Measurements from ENCODE around the gene NOC4L.
"Not testable (repeated sequence)": the region's sequence is repeated elsewhere in the genome, so short reads cannot be mapped to it uniquely, and the experiment has no call there.

Gene NOC4L

DNA sequence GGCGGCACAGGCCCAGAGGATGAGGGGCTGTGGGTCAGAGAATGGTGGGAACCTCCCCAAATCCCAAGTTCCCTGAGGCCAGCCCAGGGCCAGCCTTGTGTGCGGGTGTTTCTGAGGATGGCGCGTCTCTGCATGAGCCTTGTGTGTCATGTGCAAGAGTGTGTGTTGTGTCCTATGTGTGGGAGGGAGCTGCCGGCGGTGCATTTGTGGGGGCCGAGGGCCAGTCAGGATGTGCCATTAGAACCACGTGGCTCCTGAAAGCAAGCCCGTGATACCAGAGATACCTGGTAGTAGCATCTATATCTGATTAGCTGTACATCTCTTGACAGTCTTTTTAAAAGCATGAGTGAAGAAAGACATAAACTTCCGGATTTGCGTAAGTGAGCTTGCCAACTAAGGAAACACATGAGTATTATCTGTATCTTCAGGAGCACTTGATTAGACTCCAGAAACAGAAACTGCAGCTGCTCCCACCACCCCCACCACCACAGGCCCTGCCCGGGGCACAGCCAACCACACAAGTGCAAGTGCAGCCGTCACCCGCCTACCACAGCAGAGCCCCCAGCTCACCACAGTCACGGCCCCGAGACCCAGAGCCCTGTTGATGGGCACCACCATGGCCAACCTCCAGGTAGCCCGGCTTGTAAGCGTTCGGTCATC, 19.4 kb upstream of the NOC4L start:
- no peak for DNase-seq

DNA sequence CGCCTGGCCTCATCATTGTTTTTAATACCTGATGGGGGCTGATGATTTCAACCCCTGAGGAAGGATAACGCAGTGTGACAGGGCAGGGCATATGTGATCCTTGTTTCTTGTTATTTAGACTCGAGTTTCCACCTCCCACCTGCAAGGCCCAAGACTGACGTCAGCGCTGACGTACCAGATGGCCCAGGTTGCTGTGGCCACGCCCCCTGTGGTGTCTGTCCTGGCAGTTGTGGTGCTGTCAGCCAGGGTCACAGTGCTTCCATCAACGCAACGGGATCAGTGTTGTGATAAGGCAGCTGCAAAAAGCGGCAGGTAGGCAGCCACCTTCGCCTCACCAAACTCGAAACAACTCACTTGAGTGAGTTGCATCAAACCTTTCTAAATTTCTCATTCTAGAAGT, 18.5 kb upstream of the NOC4L start:
- no peak for DNase-seq

DNA sequence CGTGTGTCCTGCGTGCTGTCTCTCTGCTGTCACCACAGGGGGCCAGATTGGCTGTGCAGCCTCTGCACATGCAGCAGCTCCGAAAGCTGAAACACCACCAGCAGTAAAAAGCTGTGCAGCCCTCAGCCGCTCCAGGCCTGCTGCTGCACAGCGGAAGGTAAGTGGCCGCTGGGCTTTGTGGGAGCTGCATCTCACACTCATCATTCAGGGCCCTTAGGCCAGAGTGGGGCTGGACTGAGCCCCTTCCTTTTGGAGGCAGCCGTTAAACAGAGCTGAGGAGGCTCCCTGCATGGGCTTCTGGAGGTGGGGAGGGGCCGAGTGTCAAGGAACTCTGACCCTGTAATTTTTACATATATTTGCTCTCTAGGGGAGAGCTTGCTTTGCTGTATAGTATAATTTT, 17.2 kb upstream of the NOC4L start:
- no peak for DNase-seq

DNA sequence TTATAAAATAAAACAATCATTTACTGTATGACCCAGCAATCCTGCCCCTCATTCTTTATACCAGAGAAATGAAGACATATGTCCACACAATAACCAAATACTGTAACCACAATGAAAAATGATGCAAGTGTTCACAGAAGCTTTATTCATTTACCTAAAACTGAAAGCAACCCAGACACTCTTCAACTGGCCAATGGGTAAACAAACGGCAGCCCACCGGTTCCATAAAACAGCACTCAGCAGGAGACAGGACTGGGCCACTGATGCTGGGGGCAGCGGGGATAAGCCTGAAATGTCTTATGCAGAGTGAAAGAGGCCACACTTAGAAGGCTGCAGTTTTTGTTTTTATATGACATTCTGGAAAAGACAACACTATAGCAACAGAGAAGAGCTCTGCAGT, 15.2 kb upstream of the NOC4L start:
- DNase-seq: no peak

DNA sequence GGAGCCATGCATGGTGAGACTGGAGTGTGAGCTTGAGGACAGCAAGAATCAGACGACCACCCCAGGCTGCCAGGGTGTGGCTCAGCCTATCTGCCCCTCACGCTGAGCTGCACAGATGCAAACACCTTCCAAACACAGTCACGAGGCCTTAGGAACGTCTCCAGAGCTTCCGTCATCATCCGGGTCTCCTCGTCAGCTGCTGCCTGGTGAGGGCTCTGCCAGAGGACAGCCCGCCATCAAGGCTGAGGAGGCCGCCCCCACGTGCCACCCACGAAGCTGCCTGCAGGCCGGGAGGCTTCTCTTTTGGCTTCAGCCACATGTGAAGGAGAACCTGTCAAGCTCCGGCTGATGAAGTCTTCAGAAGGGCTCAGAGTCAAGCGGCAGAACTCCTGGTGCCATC, 13.6 kb upstream of the NOC4L start:
- DNase-seq: no peak

DNA sequence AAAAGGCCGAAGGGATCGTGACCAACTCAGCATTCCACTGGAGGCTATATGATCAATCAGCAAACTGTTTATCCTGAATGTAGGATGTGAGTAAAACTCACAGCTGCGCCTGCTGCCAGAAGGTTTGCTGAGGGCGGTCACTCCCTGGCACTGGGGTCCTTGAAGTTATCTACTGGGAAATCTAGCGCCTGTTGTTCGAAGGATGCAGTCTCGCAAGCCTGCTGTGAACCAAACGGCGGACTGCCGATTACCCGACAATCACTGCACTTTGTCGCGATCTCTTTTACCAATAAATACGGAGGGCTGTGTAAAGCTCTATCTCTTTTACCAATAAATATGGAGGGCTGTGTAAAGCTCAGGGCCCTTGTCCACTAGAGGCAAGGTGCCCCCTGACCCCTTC, 13.0 kb upstream of the NOC4L start:
- DNase-seq: no peak

DNA sequence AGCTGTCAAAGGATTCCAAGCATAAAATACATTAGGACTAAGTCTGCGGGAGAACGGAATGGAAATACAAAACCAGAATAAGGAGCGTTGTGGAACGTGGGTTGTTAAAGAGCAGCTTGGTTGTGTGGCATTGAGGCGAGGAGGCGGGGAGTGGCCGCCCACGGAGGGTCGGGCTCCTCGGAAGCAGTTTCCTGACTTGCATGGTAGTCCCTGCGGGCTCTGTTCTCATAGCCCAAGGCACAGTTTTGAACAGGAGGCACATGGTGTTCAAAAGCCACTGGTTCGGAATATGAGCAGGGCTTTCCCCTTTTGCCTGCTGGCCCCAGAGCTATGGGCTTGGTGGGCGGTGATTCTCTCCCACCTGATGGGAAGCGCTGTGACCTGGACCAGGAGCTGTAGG, 12.3 kb upstream of the NOC4L start:
- DNase-seq: no peak

DNA sequence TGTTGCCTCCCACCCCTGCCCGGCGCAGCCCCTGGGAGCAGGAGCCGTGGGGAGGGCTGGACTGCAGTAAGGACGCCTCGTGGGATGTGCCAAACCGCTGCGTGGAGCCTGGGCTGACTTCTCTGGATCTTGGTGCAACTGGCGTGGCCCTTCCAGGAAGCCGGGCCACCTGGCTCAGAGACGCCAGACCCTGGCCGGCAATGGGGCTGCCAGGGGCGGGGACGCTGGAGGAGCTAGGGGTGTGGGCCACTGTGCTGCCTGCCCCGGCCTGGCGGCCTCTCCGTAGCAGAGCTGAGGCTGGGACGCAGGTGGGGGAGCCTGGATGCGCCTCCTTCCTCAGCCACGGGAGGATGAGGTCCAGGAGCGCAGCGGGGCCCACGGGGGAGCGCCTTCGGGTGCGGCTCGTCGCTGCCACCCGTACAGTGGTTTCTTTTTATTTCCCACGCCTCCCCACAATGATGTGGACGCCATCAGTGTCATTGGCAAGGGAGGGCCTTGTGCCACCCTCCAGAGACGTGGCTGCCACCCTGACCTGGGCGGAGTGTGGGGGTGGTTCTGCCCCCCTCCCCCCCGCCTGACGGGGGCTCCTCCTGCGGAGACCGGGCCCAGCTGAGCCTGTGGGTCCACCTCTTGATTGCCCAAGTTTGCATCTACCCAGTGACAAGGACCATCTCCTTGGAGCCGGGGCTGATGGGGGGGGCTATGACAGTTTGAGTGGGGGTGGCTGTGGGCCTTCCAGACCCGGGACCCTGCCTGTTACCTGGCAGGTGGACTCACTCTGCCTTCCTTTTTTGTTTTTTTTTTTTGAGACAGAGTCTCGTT, 11.4 kb upstream of the NOC4L start:
- DNase-seq: no peak

DNA sequence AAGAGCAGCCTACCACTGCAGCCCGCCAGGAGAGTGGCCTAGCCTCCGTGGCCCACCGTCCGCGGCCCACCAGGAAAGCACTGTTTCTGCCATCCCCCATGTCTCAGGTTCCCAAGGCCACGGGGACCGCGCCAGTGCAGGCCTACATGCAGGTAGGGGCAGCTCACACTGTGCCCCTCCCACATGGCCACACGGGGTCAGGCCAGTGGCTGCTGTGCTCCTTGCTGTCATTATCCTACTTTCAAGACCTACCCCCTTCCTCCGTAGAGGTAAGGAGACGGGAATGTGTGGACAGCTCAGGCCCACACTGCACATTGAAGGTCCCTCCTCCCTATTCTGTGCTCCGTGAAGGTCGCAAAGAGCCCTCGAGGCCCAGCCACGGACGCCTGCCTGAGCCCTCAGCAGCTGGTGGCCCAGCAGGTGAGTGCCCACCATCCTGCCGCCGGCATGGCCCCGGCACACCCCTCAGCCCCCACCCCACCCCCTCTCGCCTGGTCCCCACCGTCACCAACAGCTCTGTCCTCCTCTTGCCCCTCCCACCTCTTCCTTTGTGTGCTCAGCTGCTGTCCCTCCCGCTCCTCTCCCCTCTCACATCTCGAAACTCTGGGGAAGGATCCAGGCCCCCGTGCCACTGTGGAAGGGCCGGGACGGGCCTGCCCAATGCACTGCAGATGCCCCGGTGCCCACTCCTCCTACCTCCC, 10.2 kb upstream of the NOC4L start:
- no peak for DNase-seq

DNA sequence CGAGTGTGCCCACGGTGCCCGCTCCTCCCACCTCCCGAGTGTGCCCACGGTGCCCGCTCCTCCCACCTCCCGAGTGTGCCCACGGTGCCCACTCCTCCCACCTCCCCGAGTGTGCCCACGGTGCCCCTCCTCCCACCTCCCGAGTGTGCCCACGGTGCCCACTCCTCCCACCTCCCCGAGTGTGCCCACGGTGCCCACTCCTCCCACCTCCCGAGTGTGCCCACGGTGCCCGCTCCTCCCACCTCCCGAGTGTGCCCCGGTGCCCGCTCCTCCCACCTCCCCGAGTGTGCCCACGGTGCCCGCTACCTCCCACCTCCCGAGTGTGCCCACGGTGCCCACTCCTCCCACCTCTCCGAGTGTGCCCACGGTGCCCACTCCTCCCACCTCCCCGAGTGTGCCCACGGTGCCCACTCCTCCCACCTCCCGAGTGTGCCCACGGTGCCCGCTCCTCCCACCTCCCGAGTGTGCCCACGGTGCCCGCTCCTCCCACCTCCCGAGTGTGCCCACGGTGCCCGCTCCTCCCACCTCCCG, 9.5 kb upstream of the NOC4L start:
- not testable (repeated sequence) for DNase-seq

DNA sequence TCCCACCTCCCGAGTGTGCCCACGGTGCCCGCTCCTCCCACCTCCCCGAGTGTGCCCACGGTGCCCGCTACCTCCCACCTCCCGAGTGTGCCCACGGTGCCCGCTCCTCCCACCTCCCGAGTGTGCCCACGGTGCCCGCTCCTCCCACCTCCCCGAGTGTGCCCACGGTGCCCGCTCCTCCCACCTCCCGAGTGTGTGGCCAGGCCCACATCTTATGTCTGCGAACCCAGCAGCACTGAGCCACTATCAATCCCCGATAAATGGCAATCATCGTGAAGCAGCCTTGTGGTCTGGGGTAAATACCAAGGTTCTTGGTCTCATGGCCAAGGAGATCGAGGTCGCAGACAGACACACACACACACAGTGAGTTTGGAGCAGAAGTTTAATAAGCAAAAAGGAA, 8.0 kb upstream of the NOC4L start:
- not testable (repeated sequence) for DNase-seq

DNA sequence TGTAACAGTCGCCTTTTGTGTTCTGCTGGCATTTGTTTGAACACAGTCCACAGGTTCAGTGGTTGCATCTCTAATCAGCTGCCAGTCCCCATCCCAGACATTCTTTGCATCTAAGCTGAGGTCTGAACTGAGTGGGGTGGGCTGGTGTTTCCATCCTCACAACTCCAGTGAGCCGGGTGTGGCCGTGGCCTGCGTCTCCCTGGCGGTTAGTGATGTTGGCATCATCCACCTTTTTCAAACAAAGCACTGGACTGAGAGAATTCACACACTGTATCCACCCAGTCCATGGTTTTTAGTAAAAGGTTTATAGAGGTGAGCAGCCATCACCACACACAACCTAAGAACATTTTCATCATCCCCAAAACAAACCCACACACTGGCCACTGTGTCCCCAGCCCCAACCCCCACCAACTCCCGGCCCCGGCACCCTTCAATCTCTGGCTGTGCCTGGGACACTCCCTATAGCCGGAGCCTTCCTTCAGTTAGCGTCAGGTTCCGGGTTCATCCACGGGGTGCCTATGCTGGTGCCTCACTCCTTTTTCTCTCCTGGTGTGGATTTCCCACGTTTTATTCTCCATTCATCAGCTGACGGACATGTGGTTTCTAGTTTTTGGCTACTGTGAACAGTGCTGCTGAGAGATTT, 6.7 kb upstream of the NOC4L start:
- DNase-seq: no peak

DNA sequence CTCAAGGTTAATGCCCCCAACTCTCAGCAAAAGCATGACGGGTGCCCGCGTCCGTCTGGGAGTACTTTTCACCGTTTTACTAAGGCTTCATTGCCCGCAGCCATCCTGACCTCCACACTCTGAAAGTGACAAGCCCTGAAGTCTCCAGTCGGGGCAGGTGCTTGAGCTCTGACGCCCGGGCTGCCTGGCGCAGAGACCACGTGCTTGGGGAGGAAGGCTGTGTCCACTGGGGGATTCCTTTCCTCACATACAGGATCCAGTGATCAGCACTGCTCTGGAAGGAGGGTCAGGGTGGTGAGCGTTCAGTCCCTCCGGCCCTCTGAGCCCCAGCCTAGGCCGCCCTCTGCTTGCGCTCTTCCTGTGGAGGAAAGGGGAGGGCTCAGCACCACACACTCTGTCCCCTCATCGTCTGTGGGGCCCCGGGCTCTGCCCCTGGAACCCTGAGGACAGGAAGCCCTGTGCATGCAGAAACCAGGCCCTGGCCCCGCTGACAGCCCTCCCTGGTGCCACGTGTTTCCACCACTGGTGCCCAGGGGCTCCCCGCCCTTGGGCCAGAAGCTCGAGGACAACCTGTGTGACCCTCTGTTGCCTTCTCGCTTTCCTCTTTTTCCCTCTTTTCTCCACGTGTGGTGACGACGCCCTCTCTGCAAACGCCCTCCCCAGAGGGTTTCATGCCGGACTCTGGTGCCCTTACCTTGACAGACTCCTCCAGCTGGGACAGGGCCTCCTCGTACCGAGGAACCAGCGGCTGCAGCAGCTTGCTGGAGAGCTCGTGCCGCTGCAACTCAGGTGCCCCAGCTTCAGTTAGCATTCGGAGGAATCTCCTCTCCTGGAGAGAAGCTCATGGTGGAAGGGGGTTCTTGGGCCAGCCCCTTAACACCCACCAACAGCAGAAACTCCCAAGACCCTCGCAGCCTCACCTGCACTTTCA, 5.1 kb upstream of the NOC4L start:
- no peak for DNase-seq

DNA sequence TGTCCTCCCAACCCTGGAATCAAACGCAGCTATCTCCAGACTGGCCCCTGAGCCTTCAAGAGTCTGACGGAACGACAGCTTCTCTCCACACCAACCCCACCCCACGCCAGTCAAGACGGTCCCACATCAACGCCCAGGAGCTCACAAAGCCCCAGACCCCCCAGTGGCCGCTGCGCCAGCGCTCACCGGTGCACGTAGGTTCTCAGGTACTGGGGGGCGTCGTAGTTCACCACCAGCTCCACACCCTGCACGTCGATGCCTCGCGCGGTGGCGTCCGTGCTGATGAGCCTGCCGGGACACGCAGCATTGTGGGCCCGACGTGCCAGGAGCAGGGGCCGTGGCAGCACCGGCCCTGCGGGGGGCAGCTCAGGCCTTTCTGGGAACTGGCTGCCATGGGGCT, 4.3 kb upstream of the NOC4L start:
- DNase-seq: no peak

DNA sequence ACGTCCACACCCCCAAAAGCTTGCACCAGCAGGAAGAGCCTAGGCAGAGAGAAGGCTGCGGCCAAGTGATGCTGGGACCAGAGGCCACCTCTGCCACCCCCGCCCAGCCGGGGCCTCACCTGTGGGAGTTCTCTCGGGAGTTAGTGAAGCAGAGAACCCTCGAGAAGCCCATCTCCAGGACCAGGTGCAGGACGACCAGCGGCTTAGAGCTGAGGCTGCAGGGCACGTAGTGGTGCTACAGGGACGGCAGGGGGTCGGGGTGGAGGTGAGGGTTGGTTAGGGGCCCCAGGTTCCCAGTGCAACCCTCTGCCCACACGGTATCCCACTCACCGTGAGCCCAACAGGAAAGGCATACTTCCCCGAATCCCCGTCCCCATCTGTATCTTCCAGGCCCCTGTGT, 3.8 kb upstream of the NOC4L start:
- DNase-seq: no peak

DNA sequence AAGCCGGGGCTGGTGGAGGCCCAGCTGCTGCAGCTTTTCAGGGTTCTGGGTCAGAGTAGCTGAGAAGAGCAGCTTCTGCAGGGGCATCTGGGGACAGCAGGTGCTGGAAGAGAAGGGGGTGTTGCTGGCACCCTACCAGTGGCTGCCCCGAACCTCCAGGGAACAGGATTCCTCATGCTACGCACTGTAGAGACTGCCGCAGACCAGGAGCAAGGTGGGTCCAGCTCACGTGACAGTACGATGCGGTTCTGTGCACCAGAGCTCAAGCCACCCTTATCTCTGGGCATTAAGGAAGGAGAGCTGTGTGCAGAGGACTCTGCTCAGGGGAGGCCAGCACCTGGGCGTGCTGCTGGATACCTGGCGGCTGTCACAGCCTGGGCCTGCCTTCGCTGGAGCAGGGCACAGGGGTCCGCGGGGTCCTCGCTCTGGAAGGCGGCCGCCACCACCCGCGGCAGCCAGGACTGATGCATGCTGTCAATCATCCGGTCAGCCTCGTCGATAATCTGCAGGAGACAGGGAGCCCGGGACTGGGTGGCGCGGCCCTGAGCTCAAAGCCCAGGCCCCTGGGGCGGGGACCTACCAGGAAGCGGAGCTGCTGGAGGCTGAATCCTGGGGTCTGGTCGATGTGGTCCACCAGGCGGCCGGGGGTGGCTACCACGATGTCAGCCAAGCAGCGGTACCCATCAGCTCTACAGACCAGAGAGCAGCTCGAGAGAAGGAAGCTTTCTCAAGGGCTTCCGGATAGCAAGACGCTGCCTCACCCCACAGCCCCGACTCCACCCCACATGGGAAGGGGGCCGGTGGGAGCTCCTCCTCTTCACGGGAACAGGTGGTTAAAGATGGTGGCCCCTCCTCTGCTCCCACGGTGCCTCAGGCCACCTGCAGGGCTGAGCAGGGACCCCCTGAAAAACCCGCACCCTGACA, 3.1 kb upstream of the NOC4L start:
- DNase-seq: no peak

DNA sequence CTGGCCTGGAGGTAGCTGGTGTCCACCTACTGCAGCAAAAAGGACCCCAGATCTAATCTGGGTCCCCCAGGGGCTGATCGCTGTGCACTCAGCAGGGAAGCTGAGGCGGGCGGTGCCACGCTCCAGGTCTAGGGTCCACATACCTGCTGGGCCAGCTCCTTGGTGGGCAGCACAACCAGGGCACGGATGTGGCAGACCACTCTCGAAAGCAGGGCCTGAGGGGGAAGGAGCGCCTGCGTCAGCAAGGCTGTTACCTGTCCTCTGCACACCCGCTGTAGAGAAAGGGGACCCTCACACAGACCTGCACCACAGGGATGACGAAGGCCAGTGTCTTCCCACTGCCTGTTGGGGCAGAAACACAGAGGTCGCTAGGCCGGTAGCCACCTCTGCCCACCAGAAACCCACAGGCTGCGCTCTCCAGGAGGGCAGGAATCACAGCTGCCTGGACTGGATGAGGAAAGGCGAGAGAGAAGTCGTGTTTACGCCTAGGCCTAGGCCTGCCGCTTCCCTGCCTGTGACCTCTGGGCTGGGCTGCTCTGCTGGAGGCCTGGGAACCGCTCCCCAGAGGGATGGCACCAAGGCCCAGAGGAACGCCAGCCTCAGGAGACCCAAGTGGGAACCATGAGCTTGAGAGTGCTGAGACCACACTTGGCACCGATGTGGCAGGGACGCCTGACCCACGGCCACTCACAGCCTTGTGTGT, 2.1 kb upstream of the NOC4L start:
- no peak for DNase-seq

DNA sequence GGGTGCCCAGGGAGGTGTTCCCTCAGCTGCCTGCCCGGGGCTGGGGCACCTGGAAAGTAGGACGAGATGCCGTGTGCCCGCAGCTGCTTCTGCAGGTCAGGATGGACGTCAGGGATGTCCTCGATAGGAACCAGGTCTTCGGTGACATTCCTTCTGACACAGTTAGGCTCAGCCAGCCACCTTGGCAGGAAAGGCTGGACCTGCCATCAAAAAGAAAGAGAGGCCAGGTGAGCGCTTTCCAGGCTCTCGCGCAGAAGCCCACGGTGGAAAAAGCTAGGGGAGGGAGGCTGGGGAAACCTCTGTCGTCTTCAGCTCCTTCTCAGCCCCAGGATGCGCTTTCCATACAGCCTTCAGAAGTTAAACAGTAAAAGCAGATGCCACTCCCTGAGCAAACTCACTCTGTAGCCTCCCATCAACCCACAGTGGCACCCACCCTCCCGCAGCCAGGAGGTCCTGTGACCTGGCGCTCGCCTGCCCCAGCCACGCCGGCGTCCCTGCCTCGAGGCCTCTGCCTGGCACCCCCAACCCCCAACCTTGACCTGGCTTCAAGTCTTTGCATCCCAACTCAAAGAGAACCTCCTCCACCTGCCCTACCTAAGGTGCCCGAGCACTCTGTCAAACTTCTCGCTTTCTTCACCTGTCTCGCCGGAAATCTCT, 1.4 kb upstream of the NOC4L start:
- DNase-seq: no peak

DNA sequence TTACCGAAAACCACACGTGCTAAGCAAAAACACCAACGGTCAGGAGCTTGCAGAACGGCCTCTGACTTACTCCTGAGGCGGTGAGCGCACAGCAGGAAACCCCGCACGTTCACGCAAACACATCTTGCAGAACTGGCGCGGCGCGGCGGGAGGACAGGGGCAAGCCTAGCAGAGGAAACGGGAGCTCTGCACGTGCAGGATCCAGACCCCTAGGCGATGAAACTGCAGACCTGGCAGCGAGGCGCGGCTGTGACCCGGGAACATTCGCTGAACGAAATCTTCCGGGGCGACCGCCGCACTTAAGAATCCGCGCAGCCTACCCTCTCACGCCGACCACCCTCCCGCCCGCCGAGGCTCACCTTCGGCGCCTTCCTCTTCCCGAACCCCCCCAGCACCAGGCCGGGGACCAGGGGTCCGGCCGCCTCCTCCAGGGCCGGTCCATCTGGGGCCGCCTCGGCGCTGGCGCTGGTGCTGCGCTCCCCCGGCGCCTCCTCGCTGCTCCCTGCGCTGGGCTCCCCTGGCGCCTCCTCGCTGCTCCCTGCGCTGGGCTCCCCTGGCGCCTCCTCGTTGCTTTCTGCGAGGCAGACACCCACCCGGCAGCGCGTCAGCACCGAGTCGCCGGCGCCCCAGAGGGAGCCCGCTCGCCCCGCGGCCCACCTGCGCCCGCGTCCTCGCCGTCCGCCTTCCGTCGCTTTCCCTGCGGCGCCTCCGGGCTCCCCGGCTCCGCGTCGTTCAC, 753 bp upstream of the NOC4L start:
- peak; percentile 49 for DNase-seq
